Activated effector memory CD4-positive, alpha-beta T cell treated with anti-CD3 and anti-CD28 coated beads, Interleukin-2, amount 50 U/mL, for 16 hours (primary cell): ENCODE results near the gene PSPN.
A peak's percentile ranks its signal among the peaks of the same experiment; 100 is the strongest.

Experiments used
- DNase-seq: peaks from one replicate; pipeline ENCODE4 v3.0.0-alpha.2; 2020

PSPN gene

GRCh38 chr19:6375411-6376010, at the start of gene PSPN:
TSS of gene PSPN (minus strand) at chr19:6375933. CDS start at chr19:6375849, 84 bp downstream.
- peak; percentile 64 for DNase-seq

GRCh38 chr19:6424939-6425731, 49.4 kb upstream of the PSPN start:
- peak; percentile 100 for DNase-seq

- peak; percentile 74 for DNase-seq
Observed at GRCh38 chr19:6424195-6424938, 48.6 kb upstream of the PSPN start, which contains the start of gene KHSRP. TSS of gene KHSRP (minus strand) at chr19:6424811. CDS start at chr19:6424701, 110 bp downstream.

- peak; percentile 80 for DNase-seq
Observed at GRCh38 chr19:6423499-6424194, 47.9 kb upstream of the PSPN start.

GRCh38 chr19:6421075-6422014, 45.6 kb upstream of the PSPN start:
- no peak for DNase-seq

- no peak for DNase-seq
Observed at GRCh38 chr19:6418562-6418932, 42.8 kb upstream of the PSPN start.

GRCh38 chr19:6417713-6418561, 42.2 kb upstream of the PSPN start:
- no peak for DNase-seq

GRCh38 chr19:6416658-6417405, 41.1 kb upstream of the PSPN start:
- no peak for DNase-seq

GRCh38 chr19:6415591-6416190, 40.0 kb upstream of the PSPN start:
- no peak for DNase-seq

- no peak for DNase-seq
Observed at GRCh38 chr19:6414793-6415590, 39.3 kb upstream of the PSPN start.

- no peak for DNase-seq
Observed at GRCh38 chr19:6413721-6414643, 38.2 kb upstream of the PSPN start.

- no peak for DNase-seq
Observed at GRCh38 chr19:6413291-6413690, 37.6 kb upstream of the PSPN start.

GRCh38 chr19:6412447-6413091, 36.8 kb upstream of the PSPN start:
- DNase-seq = peak; percentile 81

- no peak for DNase-seq
Observed at GRCh38 chr19:6412061-6412446, 36.3 kb upstream of the PSPN start.

- DNase-seq = no peak
Observed at GRCh38 chr19:6409346-6409745, 33.6 kb upstream of the PSPN start.

- no peak for DNase-seq
Observed at GRCh38 chr19:6406401-6406800, 30.7 kb upstream of the PSPN start.
